NCI-H146 treated with DMSO at 0.1 percent for 48 hours (cell line): ENCODE results near the gene ZNF100.
"Not testable (repeated sequence)": the region's sequence is repeated elsewhere in the genome, so short reads cannot be mapped to it uniquely, and the experiment has no call there.

Source experiments
- DNase-seq: peaks from one replicate; lab custom pipeline; 2025; ENCODE audit not compliant: unreplicated experiment; lab: John Stamatoyannopoulos, UW

The ZNF100 gene

DNA sequence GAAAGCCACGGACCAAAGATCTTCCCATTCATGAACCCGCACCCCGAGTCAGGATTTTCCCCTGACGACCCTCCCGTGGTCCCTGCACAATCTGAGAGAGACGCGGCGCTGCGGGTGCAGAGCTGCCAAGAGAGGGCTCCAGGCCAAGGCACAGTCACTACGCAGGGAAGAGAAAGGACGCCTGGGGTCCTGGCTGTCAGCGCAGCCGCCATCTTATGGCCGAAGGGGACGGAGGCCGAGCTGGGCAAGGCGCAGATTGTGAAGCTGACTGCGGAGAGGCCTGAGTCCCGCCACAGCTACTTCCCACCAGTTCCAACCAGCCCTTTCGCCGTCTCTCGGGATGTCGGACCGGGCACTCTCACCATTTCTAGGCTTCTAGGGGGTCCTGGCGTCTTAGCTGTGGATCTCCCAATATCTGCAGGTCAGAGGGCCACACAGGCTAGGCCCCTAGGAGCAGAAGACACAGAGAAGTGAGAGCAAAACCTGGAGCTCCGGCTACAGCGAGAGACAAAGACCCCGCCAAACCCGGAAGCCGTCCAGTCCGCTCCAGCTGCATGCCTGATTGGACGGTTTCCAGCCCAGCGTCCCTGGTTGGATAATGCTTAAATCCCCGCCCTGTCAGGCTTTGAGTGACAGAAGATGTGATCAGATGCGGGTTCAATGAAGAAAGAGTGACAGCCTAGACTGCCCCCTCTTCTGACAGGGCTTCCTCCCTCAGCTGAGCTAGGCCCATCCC is at the start of gene ZNF100:
ZNF100 (minus strand) TSS at position 515 of the 736 bp plus-strand sequence; CDS start at position 365, 150 bp downstream.
- peak; percentile 90 for DNase-seq

DNA sequence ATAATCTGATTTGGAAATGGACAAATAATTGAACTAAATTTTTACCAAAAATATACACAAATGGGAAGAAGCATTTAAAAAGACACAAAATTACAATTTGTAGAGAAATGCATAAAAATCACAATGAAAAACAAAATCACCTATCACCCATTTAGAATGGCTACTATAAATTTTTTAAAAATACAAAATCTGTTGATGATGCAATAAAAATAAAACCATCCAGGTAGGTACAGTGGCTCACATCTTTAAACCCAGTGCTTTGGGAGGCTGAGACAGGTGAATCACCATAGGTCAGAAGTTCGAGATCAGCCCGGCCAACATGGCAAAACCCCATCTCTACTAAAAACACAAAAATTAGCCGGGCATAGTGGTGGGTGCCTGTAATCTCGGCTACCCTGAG is 45.1 kb upstream of the ZNF100 start:
- no peak for DNase-seq

DNA sequence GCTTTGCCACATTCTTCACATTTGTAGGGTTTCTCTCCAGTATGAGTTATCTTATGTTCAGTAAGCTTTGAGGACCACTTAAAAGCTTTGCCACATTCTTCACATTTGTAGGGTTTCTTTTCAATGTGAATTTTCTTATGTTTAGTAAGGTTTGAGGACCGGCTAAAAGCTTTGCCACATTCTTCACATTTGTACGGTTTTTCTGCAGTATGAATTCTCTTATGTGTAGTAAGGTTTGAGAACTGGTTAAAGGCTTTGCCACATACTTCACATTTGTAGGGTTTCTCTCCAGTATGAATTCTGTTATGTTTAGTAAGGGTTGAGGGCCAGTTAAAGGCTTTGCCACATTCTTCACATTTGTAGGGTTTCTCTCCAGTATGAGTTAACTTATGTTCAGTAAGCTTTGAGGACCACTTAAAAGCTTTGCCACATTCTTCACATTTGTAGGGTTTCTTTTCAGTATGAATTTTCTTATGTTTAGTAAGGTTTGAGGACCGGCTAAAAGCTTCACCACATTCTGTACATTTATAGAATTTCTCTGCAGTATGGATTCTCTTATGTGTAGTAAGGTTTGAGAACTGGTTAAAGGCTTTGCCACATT is 41.1 kb upstream of the ZNF100 start:
- DNase-seq, result not testable (repeated sequence)

DNA sequence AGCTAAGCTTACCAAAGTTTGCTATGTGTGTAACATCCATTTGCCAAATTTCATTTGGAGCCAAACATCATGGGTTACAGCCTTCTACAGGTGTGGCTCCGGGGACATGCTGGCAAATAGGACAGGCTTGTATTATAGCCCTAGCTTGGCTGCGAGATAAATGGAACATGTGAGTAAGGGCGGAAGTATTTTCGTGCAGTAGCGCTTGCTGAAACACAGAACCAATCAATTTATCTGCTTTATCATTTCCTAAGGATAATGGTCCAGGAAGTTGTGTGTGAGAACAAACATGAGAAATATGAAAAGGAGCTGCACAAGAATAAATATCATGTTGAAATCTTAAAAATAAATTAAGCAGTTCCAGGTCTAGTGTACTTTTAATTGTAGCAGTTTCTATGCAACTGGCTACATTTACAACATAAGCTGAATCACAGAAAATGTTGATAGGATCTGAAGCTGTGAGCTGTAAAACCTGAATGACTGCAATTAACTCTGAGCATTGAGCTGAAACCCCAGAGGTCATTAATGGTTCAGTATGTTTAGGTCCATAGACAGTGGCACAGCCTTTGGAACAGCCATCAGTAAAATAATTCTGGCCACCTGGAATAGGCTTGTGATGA is 22.2 kb upstream of the ZNF100 start:
- no peak for DNase-seq

- no peak for DNase-seq
Measured at GRCh38 chr19:21786936-21787335, 19.6 kb upstream of the ZNF100 start.

DNA sequence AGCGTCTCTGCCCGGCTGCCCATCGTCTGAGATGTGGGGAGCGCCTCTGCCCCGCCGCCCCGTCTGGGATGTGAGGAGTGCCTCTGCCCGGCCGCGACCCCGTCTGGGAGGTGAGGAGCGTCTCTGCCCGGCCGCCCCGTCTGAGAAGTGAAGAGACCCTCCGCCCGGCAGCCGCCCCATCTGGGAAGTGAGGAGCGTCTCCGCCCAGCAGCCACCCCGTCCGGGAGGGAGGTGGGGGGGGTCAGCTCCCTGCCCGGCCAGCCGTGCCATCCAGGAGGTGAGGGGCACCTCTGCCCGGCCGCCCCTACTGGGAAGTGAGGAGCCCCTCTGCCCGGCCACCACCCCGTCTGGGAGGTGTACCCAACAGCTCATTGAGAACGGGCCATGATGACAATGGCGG is 8.4 kb upstream of the ZNF100 start:
- DNase-seq, result not testable (repeated sequence)

- not testable (repeated sequence) for DNase-seq
Measured at GRCh38 chr19:21766705-21767064, 694 bp downstream of the ZNF100 start.

GRCh38 chr19:21765151-21765550 is 2.2 kb downstream of the ZNF100 start:
- DNase-seq, result no peak

DNA sequence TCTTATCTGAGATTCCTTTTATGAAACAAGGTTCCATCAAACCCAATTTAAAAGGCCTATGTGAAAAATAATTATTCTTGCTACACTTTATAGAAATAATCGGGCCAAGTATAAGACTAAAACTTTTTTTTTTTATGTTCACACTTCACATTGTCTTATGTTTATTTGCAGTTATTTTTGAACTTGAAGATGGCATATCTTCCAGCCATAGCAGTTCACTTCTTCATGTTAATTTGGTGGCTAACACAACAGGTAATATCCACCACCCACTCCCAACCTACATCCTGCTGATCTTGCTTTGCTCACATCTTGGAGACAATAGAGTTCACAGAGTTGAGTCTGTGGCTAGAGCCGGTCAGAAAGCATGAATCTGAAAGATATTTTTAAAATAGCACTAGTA is 5.8 kb downstream of the ZNF100 start:
- DNase-seq, result not testable (repeated sequence)

GRCh38 chr19:21758296-21758695 is 9.1 kb downstream of the ZNF100 start:
- no peak for DNase-seq

DNA sequence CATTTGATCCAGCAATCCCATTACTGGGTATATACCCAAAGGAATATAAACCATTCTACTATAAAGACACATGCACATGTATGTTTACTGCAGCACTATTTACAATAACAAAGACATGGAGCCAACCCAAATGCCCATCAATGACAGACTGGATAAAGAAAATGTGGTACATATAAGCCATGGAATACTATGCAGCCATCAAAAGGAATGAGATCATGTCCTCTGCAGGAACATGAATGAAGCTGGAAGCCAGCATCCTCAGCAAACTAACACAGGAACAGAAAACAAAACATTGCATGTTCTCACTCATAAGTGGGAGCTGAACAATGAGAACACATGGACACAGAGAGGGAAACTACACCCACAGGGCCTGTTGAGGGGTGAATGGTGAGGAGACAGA is 11.8 kb downstream of the ZNF100 start:
- DNase-seq, result not testable (repeated sequence)

DNA sequence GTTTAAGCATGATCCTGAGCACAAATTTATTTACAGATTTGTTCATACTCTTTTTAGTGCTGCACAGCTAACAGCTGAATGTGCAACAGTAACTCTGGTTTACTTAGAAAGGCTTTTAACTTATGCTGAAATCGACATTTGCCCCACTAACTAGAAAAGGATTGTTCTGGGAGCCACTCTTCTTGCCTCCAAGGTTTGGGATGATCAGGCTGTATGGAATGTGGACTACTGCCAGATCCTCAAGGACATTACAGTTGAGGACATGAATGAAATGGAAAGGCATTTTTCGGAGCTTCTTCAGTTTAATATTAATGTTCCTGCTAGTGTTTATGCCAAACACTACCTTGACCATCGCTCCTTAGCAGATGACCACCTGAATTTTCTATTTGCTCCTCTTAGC is 16.0 kb downstream of the ZNF100 start:
- DNase-seq, result no peak

DNA sequence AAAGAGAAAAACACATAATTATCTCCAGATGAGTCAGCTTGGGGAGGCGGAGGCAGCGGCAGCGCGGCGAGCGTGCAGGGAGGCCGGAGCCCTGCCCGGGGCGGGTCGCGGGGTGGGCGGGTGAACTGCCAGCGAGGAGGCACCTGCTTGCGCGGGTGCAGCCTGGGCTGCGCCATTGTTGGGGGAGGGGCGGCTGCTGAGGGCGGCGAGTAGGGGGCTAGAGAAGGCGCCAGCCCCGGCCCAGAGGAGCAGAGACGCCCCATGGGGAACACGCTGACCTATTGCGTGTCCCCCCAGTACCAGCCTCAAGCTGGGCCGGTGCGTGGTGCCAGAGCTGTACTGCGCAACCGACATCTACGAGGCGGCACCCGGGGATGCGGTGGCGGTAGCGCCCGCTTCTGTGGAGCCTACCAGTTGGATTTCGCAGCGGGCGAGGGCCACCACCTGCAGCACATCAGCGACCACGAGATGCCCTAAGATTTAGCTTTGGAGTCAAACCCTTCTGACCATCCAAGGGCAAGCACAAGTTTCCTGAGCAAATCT is 16.7 kb downstream of the ZNF100 start:
- no peak for DNase-seq

- no peak for DNase-seq
Measured at GRCh38 chr19:21749090-21749489, 18.3 kb downstream of the ZNF100 start.

- DNase-seq, result no peak
Measured at GRCh38 chr19:21748088-21748487, 19.3 kb downstream of the ZNF100 start.

DNA sequence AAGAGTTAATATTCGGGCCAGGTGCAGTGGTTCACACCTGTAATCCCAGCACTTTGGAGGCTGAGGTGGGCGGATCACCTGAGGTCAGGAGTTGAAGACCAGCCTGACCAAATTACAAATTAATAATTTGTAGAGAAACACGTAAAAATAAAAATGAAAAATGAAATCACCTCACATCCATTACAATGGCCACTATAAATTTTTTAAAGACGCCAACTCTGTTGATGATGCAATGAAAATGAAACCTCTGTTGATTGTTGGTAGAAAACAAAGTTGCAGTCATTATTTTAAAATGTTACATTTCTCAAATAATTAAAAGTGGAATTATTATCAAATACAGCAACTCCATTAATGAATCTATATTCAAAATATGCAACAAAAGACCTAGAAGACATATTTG is 26.8 kb downstream of the ZNF100 start:
- no peak for DNase-seq

- not testable (repeated sequence) for DNase-seq
Measured at GRCh38 chr19:21726942-21727747, 40.2 kb downstream of the ZNF100 start.

DNA sequence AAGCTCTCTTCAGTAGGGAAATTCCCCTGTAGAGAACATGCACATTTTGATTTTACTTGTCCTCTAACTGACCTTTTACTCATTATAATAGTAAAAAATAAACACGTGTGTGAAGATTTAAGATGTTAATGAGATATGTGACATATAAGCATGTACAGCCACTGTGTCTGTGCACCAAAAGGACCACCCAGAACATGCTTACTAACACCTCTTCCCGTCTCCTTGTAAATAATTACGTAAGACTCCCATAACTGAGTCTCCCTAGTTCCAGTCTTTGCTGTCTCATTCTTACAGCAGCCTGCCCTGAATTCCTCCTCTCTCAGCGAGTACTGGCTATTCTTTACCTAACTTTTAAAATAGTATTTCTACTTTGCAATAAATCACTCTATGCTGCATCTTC is 53.6 kb downstream of the ZNF100 start:
- DNase-seq, result no peak

GRCh38 chr19:21709464-21709863 is 57.9 kb downstream of the ZNF100 start:
- DNase-seq, result no peak

- DNase-seq, result not testable (repeated sequence)
Measured at GRCh38 chr19:21707878-21708277, 59.5 kb downstream of the ZNF100 start.

DNA sequence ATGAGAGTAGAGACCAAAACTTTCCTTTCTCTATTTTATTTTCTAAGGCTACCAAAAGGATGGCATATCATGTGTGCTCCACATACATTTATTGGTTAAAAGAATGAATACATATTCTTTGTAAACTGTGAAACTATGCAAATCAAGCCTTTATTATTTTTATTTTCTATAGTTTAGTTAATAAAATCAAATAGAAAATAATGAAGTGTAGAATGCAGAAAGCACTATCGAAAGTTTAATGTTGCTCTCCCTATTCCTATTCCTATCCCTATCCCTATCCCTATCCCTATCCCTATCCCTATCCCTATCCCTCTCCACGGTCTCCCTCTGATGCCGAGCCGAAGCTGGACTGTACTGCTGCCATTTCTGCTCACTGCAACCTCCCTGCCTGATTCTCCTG is 60.3 kb downstream of the ZNF100 start:
- no peak for DNase-seq
